Measurements from ENCODE around the gene THAP5. TPM values are rescaled to one million over a fixed set of nuclear protein-coding genes. Genes with fewer than 3 reads are reported as not detected.
A peak's percentile ranks its signal among the peaks of the same experiment; 100 is the strongest.

Gene THAP5
- total RNA-seq, 3 donors from 2014 or later = 29.0 to 35.4 (median 31.7) TPM

- Mint-ChIP-seq H3K4me1 (ENCODE audit: low read depth) (peaks cover 12% of the 10 kb centered on the region), H3K27me3 (ENCODE audit: low read depth) (peaks cover 5% of the 10 kb centered on the region), H3K36me3 (ENCODE audit: insufficient read depth) (no peaks in the 10 kb centered on the region), H3K9me3 (no peaks in the 10 kb centered on the region), H3K4me3 (no peak overlapping the region)
- ATAC-seq (no peak), DNase-seq (no peak)
These were observed 40.2 kb downstream of the THAP5 start for GRCh38 chr7:108529341-108529740.

GRCh38 chr7:108528183-108528712, 41.3 kb downstream of the THAP5 start:
- no peak for ATAC-seq
- Mint-ChIP-seq H3K27me3 (ENCODE audit: low read depth) (peaks cover 3% of the 10 kb centered on the region), H3K4me1 (ENCODE audit: low read depth) (peaks cover 23% of the 10 kb centered on the region), H3K9me3 (no peaks in the 10 kb centered on the region), H3K36me3 (ENCODE audit: insufficient read depth) (no peaks in the 10 kb centered on the region), H3K4me3 (no peak overlapping the region)
- DNase-seq = no peak

GRCh38 chr7:108526768-108527017, 42.8 kb downstream of the THAP5 start:
- DNase-seq (no peak), ATAC-seq (no peak)
- Mint-ChIP-seq H3K4me1 (ENCODE audit: low read depth) (peaks cover 34% of the 10 kb centered on the region), H3K27me3 (ENCODE audit: low read depth) (no peaks in the 10 kb centered on the region), H3K9me3 (no peaks in the 10 kb centered on the region), H3K4me3 (peak overlapping the region; percentile 94), H3K36me3 (ENCODE audit: insufficient read depth) (no peaks in the 10 kb centered on the region)

GRCh38 chr7:108525985-108526767, 43.3 kb downstream of the THAP5 start, which contains the start of gene PNPLA8:
Gene PNPLA8 (minus strand): TSS chr7:108526135. CDS start chr7:108515491, 10,644 bp downstream.
- ATAC-seq (peak; percentile 94), DNase-seq (peak; percentile 100)
- Mint-ChIP-seq H3K27me3 (ENCODE audit: low read depth) (no peaks in the 10 kb centered on the region), H3K4me1 (ENCODE audit: low read depth) (peaks cover 40% of the 10 kb centered on the region), H3K4me3 (peak within 1 kb of the TSS; percentile 94), H3K36me3 (ENCODE audit: insufficient read depth) (peaks cover 2% of the 10 kb centered on the region), H3K9me3 (no peaks in the 10 kb centered on the region)

GRCh38 chr7:108525327-108525984, 44.0 kb downstream of the THAP5 start:
- ATAC-seq (peak; percentile 56 to 63), DNase-seq (no peak)
- no peaks in the 10 kb centered on the region for H3K9me3 Mint-ChIP-seq
- peaks cover 42% of the 10 kb centered on the region for H3K4me1 Mint-ChIP-seq (ENCODE audit: low read depth)
- peaks cover 6% of the 10 kb centered on the region for H3K36me3 Mint-ChIP-seq (ENCODE audit: insufficient read depth)
- H3K27me3 Mint-ChIP-seq (ENCODE audit: low read depth) = no peaks in the 10 kb centered on the region
- H3K4me3 Mint-ChIP-seq = peak overlapping the region; percentile 94

- Mint-ChIP-seq H3K4me1 (ENCODE audit: low read depth) (peaks cover 54% of the 10 kb centered on the region), H3K4me3 (no peak overlapping the region)
These were observed 46.7 kb downstream of the THAP5 start for GRCh38 chr7:108522780-108523179.

GRCh38 chr7:108517951-108518350, 51.6 kb downstream of the THAP5 start:
- no peaks in the 10 kb centered on the region for H3K9me3 Mint-ChIP-seq
- H3K4me1 Mint-ChIP-seq (ENCODE audit: low read depth) = peaks cover 37% of the 10 kb centered on the region
- H3K36me3 Mint-ChIP-seq (ENCODE audit: insufficient read depth) = peaks cover 39% of the 10 kb centered on the region
- DNase-seq = no peak
- no peak for ATAC-seq
- H3K27me3 Mint-ChIP-seq (ENCODE audit: low read depth) = no peaks in the 10 kb centered on the region
- no peak overlapping the region for H3K4me3 Mint-ChIP-seq

More at GRCh38 chr7:108522780-108523179, 46.7 kb downstream of the THAP5 start:
- peaks cover 24% of the 10 kb centered on the region for H3K36me3 Mint-ChIP-seq (ENCODE audit: insufficient read depth)
- ATAC-seq (no peak), DNase-seq (no peak)
- H3K27me3 Mint-ChIP-seq (ENCODE audit: low read depth) = no peaks in the 10 kb centered on the region
- H3K9me3 Mint-ChIP-seq = no peaks in the 10 kb centered on the region

GRCh38 chr7:108515630-108516029, 53.9 kb downstream of the THAP5 start:
- H3K36me3 Mint-ChIP-seq (ENCODE audit: insufficient read depth) = peaks cover 46% of the 10 kb centered on the region
- ATAC-seq (no peak), DNase-seq (no peak)
- H3K4me1 Mint-ChIP-seq (ENCODE audit: low read depth) = peaks cover 20% of the 10 kb centered on the region
- no peaks in the 10 kb centered on the region for H3K27me3 Mint-ChIP-seq (ENCODE audit: low read depth)
- H3K9me3 Mint-ChIP-seq = no peaks in the 10 kb centered on the region
- H3K4me3 Mint-ChIP-seq = no peak overlapping the region

GRCh38 chr7:108515013-108515412, 54.5 kb downstream of the THAP5 start:
- no peak for DNase-seq
- Mint-ChIP-seq H3K4me3 (no peak overlapping the region), H3K27me3 (ENCODE audit: low read depth) (no peaks in the 10 kb centered on the region), H3K4me1 (ENCODE audit: low read depth) (peaks cover 17% of the 10 kb centered on the region), H3K36me3 (ENCODE audit: insufficient read depth) (peaks cover 49% of the 10 kb centered on the region), H3K9me3 (no peaks in the 10 kb centered on the region)
- no peak for ATAC-seq

Other genes starting within 250 kb of the THAP5 start
- under 1 TPM; 0.53 to 0.73 (median 0.69) TPM for gene NRCAM, start 113.3 kb downstream of the THAP5 start, total RNA-seq
- gene PNPLA8, start 43.6 kb downstream of the THAP5 start, total RNA-seq = 1 to 10 TPM; 6.9 to 8.6 (median 8.3) TPM
- 10 to 100 TPM; 10.2 to 14.6 (median 13.2) TPM for gene DNAJB9, start 168 bp upstream of the THAP5 start, total RNA-seq

Data from activated T-cell treated with anti-CD3 and anti-CD28 coated beads, Interleukin-2, amount 50 U/mL, for 4 hours (primary cell).